Suprapubic skin (tissue), 4 donors: ENCODE results near the gene HS6ST1. TPM values are rescaled to one million over a fixed set of nuclear protein-coding genes. Genes with fewer than 3 reads are reported as not detected.

Experiments
- DNase-seq, 2 donors: peaks; one replicate each; pipeline ENCODE4 v3.0.0-alpha.2; 2019; ENCODE audit warnings: low spot score in 2 of 2
- H3K27ac ChIP-seq: fragments of 200-600 bp; sonication (generic); one replicate; pipeline ENCODE4 v1.5.1; 2019
- H3K27me3 ChIP-seq: fragments of 200-600 bp; sonication (generic); one replicate; pipeline ENCODE4 v1.5.1; 2019
- H3K36me3 ChIP-seq: fragments of 200-600 bp; sonication (generic); one replicate; pipeline ENCODE4 v1.5.1; 2019
- H3K4me1 ChIP-seq: fragments of 200-600 bp; sonication (generic); one replicate; pipeline ENCODE4 v1.5.1; 2019
- H3K4me3 ChIP-seq: fragments of 200-600 bp; sonication (generic); one replicate; pipeline ENCODE4 v1.5.1; 2019; ENCODE audit warnings: mild to moderate bottlenecking
- H3K9me3 ChIP-seq: fragments of 200-600 bp; sonication (generic); one replicate; pipeline ENCODE4 v1.5.1; 2019
- EP300 ChIP-seq: sonication (generic); formaldehyde crosslinking; IDR thresholded peaks from one replicate; pipeline ENCODE4 v1.6.1; 2017; ENCODE audit warnings: antibody characterized with exemption
- POLR2A ChIP-seq, 2 donors: fragments of 450-650 bp; IDR thresholded peaks; one replicate each; pipeline ENCODE4 v1.6.1; 2017; ENCODE audit warnings: antibody characterized with exemption in 2 of 2, mild to moderate bottlenecking in 2 of 2, moderate library complexity in 2 of 2
- POLR2AphosphoS5 ChIP-seq, 3 donors: sonication (generic); formaldehyde crosslinking; IDR thresholded peaks; one replicate each; pipeline ENCODE4 v1.6.1; 2017; ENCODE audit warnings: antibody characterized with exemption in 3 of 3
- WGBS: methylation state at CpG from one replicate; pipeline ENCODE4 v1.1.5; 2018; 5-methylcytosine and 5-hydroxymethylcytosine counted together
- total RNA-seq, 4 donors: library from RNA; depleted of rRNA; stranded (reverse); fragments of >200 nt; gene quantifications; one replicate each; pipeline ENCODE4 v1.1.0, GENCODE V29; 2016
- TF ChIP-seq, protein P1 (sequence below), 2 donors: fragments of 200-600 bp in 1 of 2; fragments of 450-650 bp in 1 of 2; sonication (generic) in 1 of 2; IDR thresholded peaks; one replicate each; pipeline ENCODE4 v1.5.1; 2016 to 2019; ENCODE audit warnings: antibody characterized with exemption in 2 of 2, mild to moderate bottlenecking in 1 of 2, moderate library complexity in 1 of 2

The HS6ST1 gene
- total RNA-seq, 4 donors from 2014 or later = 55.7 to 75.0 (median 67.3) TPM

DNA sequence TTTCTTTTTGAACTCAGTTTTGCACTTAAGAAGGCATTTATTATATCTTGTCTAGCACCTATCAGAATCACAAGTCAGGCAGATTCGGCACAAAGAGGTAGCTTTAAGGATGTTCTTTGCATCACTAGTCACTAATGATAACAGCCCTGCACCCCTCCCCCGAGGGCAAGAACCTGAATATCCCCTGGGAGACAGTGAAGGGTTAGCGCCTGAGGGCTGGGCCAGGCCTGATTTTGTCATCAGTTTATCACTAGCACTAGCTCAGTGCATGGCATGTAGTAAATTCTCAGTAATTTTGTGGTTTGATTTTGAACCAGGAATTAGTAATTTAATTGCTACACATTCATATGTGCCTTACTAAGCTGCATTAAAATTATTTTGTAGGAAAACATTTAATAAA, 23.9 kb upstream of the HS6ST1 start:
- TF ChIP-seq POLR2A (IDR thresholded peaks at IDR 0.05) (no peak), EP300 (no peak), POLR2AphosphoS5 (IDR thresholded peaks at IDR 0.05) (no peak)
- TF ChIP-seq, protein P1, sequence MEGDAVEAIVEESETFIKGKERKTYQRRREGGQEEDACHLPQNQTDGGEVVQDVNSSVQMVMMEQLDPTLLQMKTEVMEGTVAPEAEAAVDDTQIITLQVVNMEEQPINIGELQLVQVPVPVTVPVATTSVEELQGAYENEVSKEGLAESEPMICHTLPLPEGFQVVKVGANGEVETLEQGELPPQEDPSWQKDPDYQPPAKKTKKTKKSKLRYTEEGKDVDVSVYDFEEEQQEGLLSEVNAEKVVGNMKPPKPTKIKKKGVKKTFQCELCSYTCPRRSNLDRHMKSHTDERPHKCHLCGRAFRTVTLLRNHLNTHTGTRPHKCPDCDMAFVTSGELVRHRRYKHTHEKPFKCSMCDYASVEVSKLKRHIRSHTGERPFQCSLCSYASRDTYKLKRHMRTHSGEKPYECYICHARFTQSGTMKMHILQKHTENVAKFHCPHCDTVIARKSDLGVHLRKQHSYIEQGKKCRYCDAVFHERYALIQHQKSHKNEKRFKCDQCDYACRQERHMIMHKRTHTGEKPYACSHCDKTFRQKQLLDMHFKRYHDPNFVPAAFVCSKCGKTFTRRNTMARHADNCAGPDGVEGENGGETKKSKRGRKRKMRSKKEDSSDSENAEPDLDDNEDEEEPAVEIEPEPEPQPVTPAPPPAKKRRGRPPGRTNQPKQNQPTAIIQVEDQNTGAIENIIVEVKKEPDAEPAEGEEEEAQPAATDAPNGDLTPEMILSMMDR (IDR thresholded peaks at IDR 0.05) = no peak
- WGBS = 75% methylated on average over 3 of the region's 3 CpGs
- no peak for DNase-seq

DNA sequence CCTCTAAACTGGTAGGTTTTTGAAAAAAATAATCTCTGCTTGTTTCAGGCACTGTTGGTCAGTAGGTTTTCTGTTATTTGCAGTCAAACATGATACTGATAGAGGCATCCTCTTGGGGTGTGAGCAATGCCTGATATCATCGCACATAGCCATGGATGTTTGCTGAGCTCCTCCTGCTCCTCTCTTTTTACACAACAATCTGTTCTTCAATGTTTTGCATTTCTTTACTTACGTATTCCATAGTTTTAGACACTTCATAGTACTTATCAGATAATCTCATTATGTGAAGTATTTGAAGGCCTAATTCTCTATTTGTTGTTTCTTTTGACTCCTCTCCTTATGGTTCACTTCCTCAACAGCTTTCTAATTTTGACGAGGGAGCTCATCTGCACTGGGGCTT, 23.0 kb upstream of the HS6ST1 start:
- H3K36me3 ChIP-seq = no peaks in the 10 kb centered on the region
- no peaks in the 10 kb centered on the region for H3K27me3 ChIP-seq
- peaks cover 5% of the 10 kb centered on the region for H3K9me3 ChIP-seq
- DNase-seq = no peak
- H3K4me3 ChIP-seq = no peak overlapping the region
- TF ChIP-seq, protein P1 (IDR thresholded peaks at IDR 0.05) = no peak
- no peak for TF ChIP-seq EP300
- TF ChIP-seq POLR2A (IDR thresholded peaks at IDR 0.05) = no peak
- H3K27ac ChIP-seq = no peak overlapping the region
- H3K4me1 ChIP-seq = no peaks in the 10 kb centered on the region
- WGBS = 93% methylated on average over 3 of the region's 3 CpGs

More for the DNA sequence above, 23.9 kb upstream of the HS6ST1 start:
- H3K36me3 ChIP-seq = no peaks in the 10 kb centered on the region
- peaks cover 5% of the 10 kb centered on the region for H3K9me3 ChIP-seq
- H3K27ac ChIP-seq = no peak overlapping the region
- peaks cover 6% of the 10 kb centered on the region for H3K4me1 ChIP-seq
- H3K27me3 ChIP-seq = no peaks in the 10 kb centered on the region
- no peak overlapping the region for H3K4me3 ChIP-seq

DNA sequence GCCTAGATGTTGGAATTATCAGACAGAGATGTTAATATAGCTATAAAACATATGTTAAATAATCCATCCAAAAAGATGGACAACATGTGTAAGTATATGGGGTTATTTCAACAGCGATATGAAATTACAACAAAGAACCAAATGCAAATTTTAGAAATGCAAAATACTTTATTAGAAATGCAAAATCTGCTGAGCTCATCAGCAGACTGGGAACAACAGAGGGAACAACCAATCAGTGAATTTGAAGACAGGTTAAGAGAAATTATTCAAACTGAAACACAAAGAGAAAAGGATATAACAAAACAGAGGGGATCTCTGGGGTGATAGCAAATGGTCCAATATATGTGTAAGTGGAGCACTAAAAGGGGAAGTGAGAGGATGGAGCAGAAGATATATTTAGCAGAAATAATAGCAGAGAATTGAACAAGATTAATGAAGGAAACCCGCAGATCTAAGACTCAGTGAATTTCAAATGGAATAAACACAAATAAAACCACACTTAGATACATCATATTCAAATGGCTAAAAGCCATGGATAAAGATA, 13.5 kb upstream of the HS6ST1 start:
- WGBS = 100% methylated on average over 2 of the region's 2 CpGs

DNA sequence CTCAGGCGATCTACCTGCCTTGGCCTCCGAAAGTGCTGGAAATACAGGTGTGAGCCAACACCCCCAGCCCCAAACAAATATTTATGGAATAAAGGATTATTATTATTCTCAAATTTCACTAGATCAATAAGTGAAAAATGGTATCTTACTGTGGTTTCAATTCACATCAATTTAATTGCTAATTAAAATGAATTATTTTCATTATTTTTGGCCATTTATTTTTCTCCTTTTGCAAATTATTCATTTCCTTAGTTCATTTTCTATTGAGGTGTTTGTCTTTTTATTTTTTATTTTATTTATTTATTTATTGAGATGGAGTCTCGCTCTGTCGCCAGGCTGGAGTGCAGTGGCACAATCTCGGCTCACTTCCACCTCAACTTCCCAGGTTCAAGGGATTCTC, 11.9 kb upstream of the HS6ST1 start:
- WGBS = 98% methylated on average over 5 of the region's 5 CpGs
- TF ChIP-seq POLR2AphosphoS5 (IDR thresholded peaks at IDR 0.05) (no peak), EP300 (no peak), POLR2A (IDR thresholded peaks at IDR 0.05) (no peak)
- TF ChIP-seq, protein P1 (IDR thresholded peaks at IDR 0.05) = no peak
- no peak for DNase-seq

More for the DNA sequence above, 13.5 kb upstream of the HS6ST1 start:
- no peaks in the 10 kb centered on the region for H3K27me3 ChIP-seq
- H3K36me3 ChIP-seq = no peaks in the 10 kb centered on the region
- no peak overlapping the region for H3K4me3 ChIP-seq
- H3K27ac ChIP-seq = no peak overlapping the region
- H3K4me1 ChIP-seq = no peaks in the 10 kb centered on the region
- H3K9me3 ChIP-seq = peaks cover 7% of the 10 kb centered on the region
- no peak for DNase-seq
- TF ChIP-seq, protein P1 (IDR thresholded peaks at IDR 0.05) = no peak
- TF ChIP-seq POLR2A (IDR thresholded peaks at IDR 0.05) = no peak
- no peak for TF ChIP-seq POLR2AphosphoS5 (IDR thresholded peaks at IDR 0.05)
- TF ChIP-seq EP300 = no peak

DNA sequence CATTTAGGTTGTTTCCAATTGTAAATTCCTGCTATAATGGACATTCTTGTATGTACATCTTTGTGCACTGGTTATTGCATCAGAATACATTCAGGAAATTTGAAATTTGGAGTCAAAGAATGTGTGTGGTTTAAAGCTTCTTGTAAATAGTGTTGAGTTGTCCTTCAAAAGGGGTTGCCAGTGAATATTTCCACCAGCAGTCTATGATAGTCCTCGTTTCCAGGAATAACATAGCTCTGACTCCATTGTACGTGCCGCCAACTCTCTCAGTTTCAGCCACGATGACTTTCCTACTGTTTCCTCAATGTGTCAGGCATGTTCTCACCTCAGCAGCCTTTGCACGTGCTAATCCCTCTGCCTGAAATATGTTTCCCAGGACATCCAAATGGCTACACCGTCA, 10.9 kb upstream of the HS6ST1 start:
- peaks cover 7% of the 10 kb centered on the region for H3K9me3 ChIP-seq
- WGBS = 80% methylated on average over 6 of the region's 6 CpGs
- no peak for DNase-seq
- no peak overlapping the region for H3K27ac ChIP-seq
- no peaks in the 10 kb centered on the region for H3K36me3 ChIP-seq
- peaks cover 4% of the 10 kb centered on the region for H3K4me1 ChIP-seq
- TF ChIP-seq POLR2A (IDR thresholded peaks at IDR 0.05) (no peak), EP300 (no peak), POLR2AphosphoS5 (IDR thresholded peaks at IDR 0.05) (no peak)
- TF ChIP-seq, protein P1 (IDR thresholded peaks at IDR 0.05) = no peak
- no peak overlapping the region for H3K4me3 ChIP-seq
- H3K27me3 ChIP-seq = no peaks in the 10 kb centered on the region

More for the DNA sequence above, 11.9 kb upstream of the HS6ST1 start:
- no peaks in the 10 kb centered on the region for H3K27me3 ChIP-seq
- H3K4me3 ChIP-seq = no peak overlapping the region
- no peak overlapping the region for H3K27ac ChIP-seq
- no peaks in the 10 kb centered on the region for H3K36me3 ChIP-seq
- H3K9me3 ChIP-seq = peaks cover 7% of the 10 kb centered on the region
- peaks cover 4% of the 10 kb centered on the region for H3K4me1 ChIP-seq
